PC-3 (cell line): ENCODE measurements around the gene HSPB1. TPM values are rescaled to one million over a fixed set of nuclear protein-coding genes. Genes with fewer than 3 reads are reported as not detected.

Experiments
- ATAC-seq: fragments of 200-7000 bp; cut with Tn5 transposase; 2 replicates; pipeline ENCODE4 v1.9.1; 2020; ENCODE audit warnings: mild to moderate bottlenecking, moderate library complexity
- BruUV-seq: library from RNA; stranded (reverse); fragments of 400-500 nt; replicated peaks from 2 replicates; lab custom pipeline; 2021; lab: Mats Ljungman, UMichigan
- CTCF ChIA-PET: fragments of 300-600 bp; sonication (Branson Sonifier 250); formaldehyde crosslinking; loops from one replicate; lab custom pipeline; 2022; ENCODE audit warnings: antibody characterized with exemption; lab: Charles Lee
- POLR2A ChIA-PET: fragments of 300-600 bp; sonication (Branson Sonifier 250); formaldehyde crosslinking; loops from one replicate; lab custom pipeline; 2022; ENCODE audit warnings: antibody characterized with exemption; ENCODE audit not compliant: unreplicated experiment; lab: Charles Lee
- DNase-seq: peaks from one replicate; pipeline ENCODE4 v3.0.0-alpha.2; 2015
- H2AFZ ChIP-seq: fragments of 300-600 bp; sonication (generic); 2 replicates; pipeline ENCODE4 v1.6.0; 2016; ENCODE audit warnings: antibody characterized with exemption, low read length
- H3F3A ChIP-seq: fragments of 300-600 bp; sonication (generic); one replicate; pipeline ENCODE4 v1.6.0; 2017; ENCODE audit warnings: antibody characterized with exemption, low read length, control low read depth, mild to moderate bottlenecking; ENCODE audit not compliant: unreplicated experiment
- H3K27ac ChIP-seq: fragments of 300-600 bp; sonication (generic); 2 replicates; pipeline ENCODE4 v1.5.1; 2016; ENCODE audit warnings: mild to moderate bottlenecking, low read length
- H3K27me3 ChIP-seq: fragments of 300-600 bp; sonication (generic); 2 replicates; pipeline ENCODE4 v1.6.1; 2016; ENCODE audit warnings: low read length, mixed read lengths
- H3K36me3 ChIP-seq: fragments of 300-600 bp; sonication (generic); 2 replicates; pipeline ENCODE4 v1.6.1; 2016; ENCODE audit warnings: low read depth, mixed run types, low read length, mixed read lengths
- H3K4me1 ChIP-seq: fragments of 300-600 bp; sonication (generic); 2 replicates; pipeline ENCODE4 v1.5.1; 2016; ENCODE audit warnings: low read length; ENCODE audit not compliant: insufficient read depth
- H3K4me2 ChIP-seq: fragments of 300-600 bp; sonication (generic); 2 replicates; pipeline ENCODE4 v1.6.0; 2016; ENCODE audit warnings: low read length
- H3K4me3 ChIP-seq: fragments of 300-600 bp; sonication (generic); 2 replicates; pipeline ENCODE4 v1.5.1; 2016; ENCODE audit warnings: mild to moderate bottlenecking, low read length, mixed read lengths
- H3K79me2 ChIP-seq: fragments of 300-600 bp; sonication (generic); 2 replicates; pipeline ENCODE4 v1.6.1; 2017; ENCODE audit warnings: low read length, mixed read lengths
- H3K9ac ChIP-seq: fragments of 300-600 bp; sonication (generic); 2 replicates; pipeline ENCODE4 v1.6.0; 2016; ENCODE audit warnings: mild to moderate bottlenecking, low read length
- H3K9me2 ChIP-seq: fragments of 300-600 bp; sonication (generic); replicated peaks from 2 replicates; pipeline ENCODE4 v1.6.1; 2016; ENCODE audit warnings: mixed run types, low read length, mixed read lengths
- H3K9me3 ChIP-seq: fragments of 300-600 bp; sonication (generic); 2 replicates; pipeline ENCODE4 v1.6.1; 2016; ENCODE audit warnings: low read length, mixed read lengths
- H4K20me1 ChIP-seq: fragments of 300-600 bp; sonication (generic); 2 replicates; pipeline ENCODE4 v1.6.1; 2016; ENCODE audit warnings: low read length, mixed read lengths
- CTCF ChIP-seq: fragments of 300-600 bp; sonication (generic); conservative IDR thresholded peaks from 2 replicates; pipeline ENCODE4 v1.5.1; 2017; ENCODE audit warnings: antibody characterized with exemption, low read depth, mild to moderate bottlenecking, low read length
- EZH2 ChIP-seq: fragments of 300-600 bp; sonication (generic); IDR thresholded peaks from one replicate; pipeline ENCODE4 v1.6.1; 2017; ENCODE audit warnings: antibody characterized with exemption, mild to moderate bottlenecking, low read length; ENCODE audit not compliant: unreplicated experiment
- EZH2phosphoT487 ChIP-seq: fragments of 300-600 bp; sonication (generic); IDR thresholded peaks from 2 replicates; pipeline ENCODE4 v1.6.1; 2018; ENCODE audit warnings: mild to moderate bottlenecking, antibody characterized with exemption, low read length, borderline replicate concordance
- intact Hi-C: fragments of 100-400 bp; cut with micrococcal nuclease; formaldehyde crosslinking; loops from 2 replicates; pipeline ENCODE4 v1.9.0; 2023
- total RNA-seq: library from RNA; depleted of rRNA; stranded (reverse); fragments of >200 nt; gene quantifications from 2 replicates; pipeline ENCODE4 v1.2.3, GENCODE V29; 2014

The HSPB1 gene
- total RNA-seq, 1 experiment from 2014 or later: 166 TPM

GRCh38 chr7:76343931-76344321, 41.5 kb downstream of the HSPB1 start:
- CTCF ChIA-PET: no interaction called here
- peaks cover 100% of the 10 kb centered on the region for H3K79me2 ChIP-seq
- H3K4me2 ChIP-seq: no peak overlapping the region
- no peak overlapping the region for H3K4me3 ChIP-seq
- no peak overlapping the region for H2AFZ ChIP-seq
- no peaks in the 10 kb centered on the region for H3K9me3 ChIP-seq
- ATAC-seq (no peak), DNase-seq (no peak)
- H3K9ac ChIP-seq: no peak overlapping the region
- no peaks in the 10 kb centered on the region for H3K9me2 ChIP-seq
- H4K20me1 ChIP-seq: peaks cover 61% of the 10 kb centered on the region
- H3K4me1 ChIP-seq: peaks cover 15% of the 10 kb centered on the region
- no peaks in the 10 kb centered on the region for H3K27me3 ChIP-seq
- no peaks in the 10 kb centered on the region for H3F3A ChIP-seq
- H3K27ac ChIP-seq: no peak overlapping the region
- intact Hi-C loops: no loop called here
- peaks cover 64% of the 10 kb centered on the region for H3K36me3 ChIP-seq
- POLR2A ChIA-PET: no interaction called here
- BruUV-seq: no TSS peak
- TF ChIP-seq EZH2 (no peak), EZH2phosphoT487 (no peak), CTCF (no peak)

- ATAC-seq: no peak
- Histone ChIP-seq H3K4me2 (no peak overlapping the region), H3K9me3 (no peaks in the 10 kb centered on the region), H4K20me1 (peaks cover 62% of the 10 kb centered on the region), H3K9ac (no peak overlapping the region), H3K27ac (no peak overlapping the region), H3K36me3 (peaks cover 70% of the 10 kb centered on the region), H3K4me3 (no peak overlapping the region), H3F3A (no peaks in the 10 kb centered on the region), H3K79me2 (peaks cover 100% of the 10 kb centered on the region), H3K27me3 (no peaks in the 10 kb centered on the region), H3K9me2 (no peaks in the 10 kb centered on the region), H3K4me1 (peaks cover 8% of the 10 kb centered on the region; the same call in 1 of the 2 replicates), H2AFZ (no peak overlapping the region)
- BruUV-seq: no TSS peak
- TF ChIP-seq EZH2phosphoT487 (no peak), CTCF (no peak), EZH2 (no peak)
- ChIA-PET CTCF (no interaction called here), POLR2A (no interaction called here)
- intact Hi-C loops: no loop called here
- DNase-seq: no peak
Measured at GRCh38 chr7:76346097-76346496, 43.6 kb downstream of the HSPB1 start.

GRCh38 chr7:76346778-76347177, 44.3 kb downstream of the HSPB1 start:
- H3K4me2 ChIP-seq: no peak overlapping the region
- no TSS peak for BruUV-seq
- TF ChIP-seq EZH2phosphoT487 (no peak), CTCF (no peak), EZH2 (no peak)

More at GRCh38 chr7:76346778-76347177, 44.3 kb downstream of the HSPB1 start:
- DNase-seq (no peak), ATAC-seq (no peak)
- no peak overlapping the region for H2AFZ ChIP-seq
- H3K27ac ChIP-seq: no peak overlapping the region
- H3K79me2 ChIP-seq: peaks cover 100% of the 10 kb centered on the region
- H3K4me3 ChIP-seq: no peak overlapping the region
- no peaks in the 10 kb centered on the region for H3K9me3 ChIP-seq
- H3F3A ChIP-seq: no peaks in the 10 kb centered on the region
- 0 out of 2 replicates have a peak, but pooled peaks cover 3% of the 10 kb centered on the region for H3K4me1 ChIP-seq
- H4K20me1 ChIP-seq: peaks cover 64% of the 10 kb centered on the region
- intact Hi-C loops: no loop called here
- POLR2A ChIA-PET: no interaction called here
- no peaks in the 10 kb centered on the region for H3K27me3 ChIP-seq
- no peaks in the 10 kb centered on the region for H3K9me2 ChIP-seq
- CTCF ChIA-PET: no interaction called here
- H3K9ac ChIP-seq: no peak overlapping the region
- peaks cover 67% of the 10 kb centered on the region for H3K36me3 ChIP-seq
